Peyer's patch (tissue), 4 donors: ENCODE data around the gene CCK. TPM values are rescaled to one million over a fixed set of nuclear protein-coding genes. Genes with fewer than 3 reads are reported as not detected.

Source experiments
- DNase-seq, 3 donors: peaks; one replicate each; pipeline ENCODE4 v3.0.0-alpha.2; 2017 to 2019
- H3K27ac ChIP-seq, 4 donors: fragments of 200-600 bp; sonication (generic); one replicate each; pipeline ENCODE4 v1.5.1; 2016 to 2019
- H3K27me3 ChIP-seq, 2 donors: fragments of 200-600 bp; sonication (generic); one replicate each; pipeline ENCODE4 v1.5.1; 2019
- H3K36me3 ChIP-seq, 3 donors: fragments of 200-600 bp; sonication (generic); one replicate each; pipeline ENCODE4 v1.5.1; 2016 to 2019
- H3K4me1 ChIP-seq, 4 donors: fragments of 200-600 bp; sonication (generic); one replicate each; pipeline ENCODE4 v1.5.1; 2016 to 2019
- H3K4me3 ChIP-seq, 4 donors: fragments of 200-600 bp; sonication (generic); 1 replicate in 3 of 4; 2 replicates in 1 of 4; pipeline ENCODE4 v1.5.1; 2016 to 2019; ENCODE audit warnings: mild to moderate bottlenecking in 1 of 4
- H3K9me3 ChIP-seq, 4 donors: fragments of 200-600 bp; sonication (generic); one replicate each; pipeline ENCODE4 v1.5.1; 2016 to 2019; ENCODE audit warnings: mild to moderate bottlenecking in 1 of 4
- POLR2A ChIP-seq, 2 donors: fragments of 450-650 bp; IDR thresholded peaks; one replicate each; pipeline ENCODE4 v1.5.1; 2017; ENCODE audit warnings: antibody characterized with exemption in 2 of 2, mild to moderate bottlenecking in 2 of 2, moderate library complexity in 2 of 2
- total RNA-seq, 4 donors: library from RNA; depleted of rRNA; stranded (reverse); fragments of >200 nt; gene quantifications; one replicate each; pipeline ENCODE4 v1.1.0, GENCODE V29; 2016
- TF ChIP-seq, protein P1 (sequence below), 6 experiments: fragments of 450-650 bp in 4 of 6; fragments of 200-600 bp in 2 of 6; sonication (generic) in 1 of 6; IDR thresholded peaks; one replicate each; pipeline ENCODE4 v1.5.1; 2017 to 2019; ENCODE audit warnings: antibody characterized with exemption in 6 of 6, mild to moderate bottlenecking in 3 of 6, moderate library complexity in 1 of 6

The CCK gene
- total RNA-seq, 4 donors from 2014 or later: 3.5 TPM; not detected in 3

DNA sequence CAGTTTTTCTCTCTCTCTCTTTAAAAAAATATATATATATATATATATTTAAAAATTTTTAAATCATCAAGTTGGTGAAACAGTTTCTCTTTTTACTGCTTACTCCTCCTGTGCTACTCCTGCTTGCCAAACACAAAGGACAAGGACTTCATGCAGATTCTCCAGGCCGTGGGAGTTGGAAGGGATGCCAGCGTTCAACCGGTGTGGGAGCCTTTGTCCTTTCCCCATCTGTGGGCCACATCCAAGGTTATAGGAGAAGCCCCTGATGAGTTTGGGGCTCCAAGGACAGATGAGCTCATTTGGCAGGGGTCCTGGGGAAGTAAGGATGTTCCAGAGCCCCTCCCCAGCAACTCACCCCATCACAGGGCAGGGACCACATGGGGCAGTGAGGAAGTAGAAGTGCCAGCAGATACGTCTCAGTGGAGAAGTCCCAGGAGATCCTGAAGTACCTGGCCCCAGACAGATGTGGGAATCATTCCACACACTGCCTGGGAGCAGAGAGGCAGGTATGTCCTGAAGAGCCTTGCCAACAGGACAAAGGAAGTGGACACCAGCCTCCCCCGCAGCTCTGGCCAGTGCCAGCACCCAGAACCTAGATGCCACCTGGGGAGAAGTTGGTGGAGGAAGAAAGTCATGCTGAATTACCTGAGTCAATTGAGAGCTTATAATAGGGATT is 36.6 kb downstream of the CCK start:
- Histone ChIP-seq H3K27me3 (no peaks in the 10 kb centered on the region), H3K36me3 (peaks cover 0 to 13% (median 0%) of the 10 kb centered on the region in 3 donors), H3K4me3 (no peak overlapping the region), H3K9me3 (no peaks in the 10 kb centered on the region), H3K27ac (no peak overlapping the region), H3K4me1 (peaks cover 0 to 4% (median 0%) of the 10 kb centered on the region in 4 donors)
- DNase-seq: no peak
- no peak for TF ChIP-seq POLR2A (IDR thresholded peaks at IDR 0.05)
- TF ChIP-seq, protein P1, sequence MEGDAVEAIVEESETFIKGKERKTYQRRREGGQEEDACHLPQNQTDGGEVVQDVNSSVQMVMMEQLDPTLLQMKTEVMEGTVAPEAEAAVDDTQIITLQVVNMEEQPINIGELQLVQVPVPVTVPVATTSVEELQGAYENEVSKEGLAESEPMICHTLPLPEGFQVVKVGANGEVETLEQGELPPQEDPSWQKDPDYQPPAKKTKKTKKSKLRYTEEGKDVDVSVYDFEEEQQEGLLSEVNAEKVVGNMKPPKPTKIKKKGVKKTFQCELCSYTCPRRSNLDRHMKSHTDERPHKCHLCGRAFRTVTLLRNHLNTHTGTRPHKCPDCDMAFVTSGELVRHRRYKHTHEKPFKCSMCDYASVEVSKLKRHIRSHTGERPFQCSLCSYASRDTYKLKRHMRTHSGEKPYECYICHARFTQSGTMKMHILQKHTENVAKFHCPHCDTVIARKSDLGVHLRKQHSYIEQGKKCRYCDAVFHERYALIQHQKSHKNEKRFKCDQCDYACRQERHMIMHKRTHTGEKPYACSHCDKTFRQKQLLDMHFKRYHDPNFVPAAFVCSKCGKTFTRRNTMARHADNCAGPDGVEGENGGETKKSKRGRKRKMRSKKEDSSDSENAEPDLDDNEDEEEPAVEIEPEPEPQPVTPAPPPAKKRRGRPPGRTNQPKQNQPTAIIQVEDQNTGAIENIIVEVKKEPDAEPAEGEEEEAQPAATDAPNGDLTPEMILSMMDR (IDR thresholded peaks at IDR 0.05): no peak

DNA sequence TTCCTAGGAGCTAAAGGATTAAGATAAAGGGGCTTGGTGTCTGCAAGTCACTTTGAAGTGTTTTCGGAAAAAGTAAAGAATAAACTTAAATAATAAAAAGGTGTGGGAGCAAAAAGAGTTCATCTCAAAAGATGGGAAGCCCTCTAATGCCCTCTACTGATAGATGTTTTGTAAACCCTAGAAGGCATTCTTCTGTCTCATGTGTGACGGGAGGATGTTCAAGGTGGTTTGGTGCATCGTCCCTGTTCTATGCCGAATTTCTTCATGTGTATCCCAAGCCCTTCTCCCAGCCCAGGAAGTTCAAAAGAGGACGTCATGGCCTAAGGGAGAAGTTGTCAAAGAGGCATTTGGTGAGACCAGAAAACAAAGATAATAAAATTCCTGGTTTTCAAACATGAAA is 37.2 kb downstream of the CCK start:
- Histone ChIP-seq H3K4me3 (no peak overlapping the region), H3K9me3 (no peaks in the 10 kb centered on the region), H3K27ac (no peak overlapping the region), H3K36me3 (peaks cover 0 to 20% (median 0%) of the 10 kb centered on the region in 3 donors), H3K4me1 (peaks cover 0 to 4% (median 0%) of the 10 kb centered on the region in 4 donors), H3K27me3 (no peaks in the 10 kb centered on the region)
- DNase-seq: no peak
- TF ChIP-seq, protein P1 (IDR thresholded peaks at IDR 0.05): peak in 2 of 6 experiments; percentile 4 to 6
- no peak for TF ChIP-seq POLR2A (IDR thresholded peaks at IDR 0.05)

DNA sequence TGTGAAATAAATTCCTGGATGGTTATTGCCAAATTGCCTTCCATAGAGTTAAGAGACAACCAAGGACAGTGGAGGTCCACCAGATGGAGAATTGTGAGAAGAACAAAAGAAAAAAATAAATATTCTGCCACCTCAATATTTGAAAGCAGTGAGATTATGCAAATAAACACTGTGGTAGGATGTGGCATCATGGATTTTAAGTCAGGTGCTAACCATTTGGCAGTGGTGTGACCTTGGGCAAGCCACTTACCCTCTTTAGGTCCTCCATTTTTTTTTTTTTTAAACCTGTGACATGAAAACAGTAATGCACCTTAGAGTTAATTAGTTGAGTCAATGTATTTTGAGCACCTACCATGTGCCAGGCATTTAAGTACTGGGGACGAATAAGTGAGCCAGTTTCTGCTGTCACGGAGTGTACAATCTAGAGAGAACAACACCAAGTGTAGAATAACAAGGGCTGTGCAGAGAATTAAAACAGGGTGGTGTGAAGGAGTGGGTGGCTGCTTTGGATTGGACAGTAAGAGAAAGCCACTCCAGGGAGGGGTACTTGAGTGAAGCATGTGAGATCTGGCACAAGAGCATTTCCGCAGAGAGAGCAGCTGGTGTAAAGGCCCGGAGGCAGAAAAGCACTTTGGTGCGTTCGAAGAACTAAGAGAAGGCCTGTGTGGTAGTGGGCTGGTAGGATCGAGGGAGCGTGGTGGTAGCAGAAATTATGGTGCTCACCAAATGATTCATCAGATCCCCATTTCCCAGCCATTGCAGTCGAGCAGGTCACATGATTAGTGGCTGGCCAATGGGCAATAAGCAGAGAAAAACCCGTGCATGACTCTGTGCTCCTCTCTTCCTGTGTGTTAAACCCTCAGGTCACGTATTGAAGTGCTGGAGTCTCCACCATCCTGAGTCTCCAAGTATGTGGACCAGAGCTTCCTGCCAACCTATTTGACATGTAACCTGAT is 39.2 kb downstream of the CCK start:
- no peak overlapping the region for H3K27ac ChIP-seq
- no peak overlapping the region for H3K4me3 ChIP-seq
- peaks cover 0 to 40% (median 0%) of the 10 kb centered on the region in 3 donors for H3K36me3 ChIP-seq
- no peaks in the 10 kb centered on the region for H3K27me3 ChIP-seq
- peaks cover 0 to 4% (median 0%) of the 10 kb centered on the region in 4 donors for H3K4me1 ChIP-seq
- TF ChIP-seq POLR2A (IDR thresholded peaks at IDR 0.05): no peak
- TF ChIP-seq, protein P1 (IDR thresholded peaks at IDR 0.05): no peak
- no peaks in the 10 kb centered on the region for H3K9me3 ChIP-seq
- DNase-seq: no peak

DNA sequence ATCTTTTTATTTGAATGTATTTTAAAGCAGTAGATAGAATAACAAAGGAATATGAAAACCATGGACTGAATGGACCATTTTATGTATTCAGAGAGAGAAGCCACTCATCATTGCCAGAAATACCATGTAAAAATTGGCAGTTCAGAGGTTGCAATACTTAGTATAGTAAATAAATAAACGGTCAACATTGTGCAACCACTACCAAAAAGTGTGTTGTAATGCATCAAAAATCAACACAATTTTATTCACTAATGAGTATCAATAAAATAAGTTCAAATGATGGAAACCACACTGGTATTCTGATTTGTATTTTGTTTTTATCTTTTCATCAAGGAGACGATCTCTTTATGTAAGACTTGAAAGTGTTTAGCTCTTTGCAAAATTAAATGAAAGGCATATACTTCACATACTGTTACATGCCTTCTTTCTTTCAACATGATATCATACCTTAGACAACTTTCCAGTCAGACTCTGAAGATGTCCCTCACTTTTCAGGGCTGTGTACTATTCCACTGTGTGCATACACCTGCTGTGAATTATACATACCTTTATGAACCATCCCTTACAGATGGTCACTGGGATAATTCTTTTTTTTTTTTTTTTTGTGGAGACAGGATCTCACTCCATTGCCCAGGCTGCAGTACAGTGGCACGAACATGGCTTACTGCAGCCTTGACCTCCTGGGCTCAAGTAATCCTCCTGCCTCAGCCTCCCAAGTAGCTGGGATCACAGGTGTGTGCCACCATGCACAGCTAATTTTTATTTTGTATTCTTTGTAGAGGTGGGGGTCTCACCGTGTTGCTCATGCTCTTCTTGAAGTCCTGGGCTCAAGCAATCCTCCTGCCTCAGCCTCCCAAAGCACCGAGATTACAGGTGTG is 40.3 kb downstream of the CCK start:
- peaks cover 0 to 4% (median 0%) of the 10 kb centered on the region in 4 donors for H3K4me1 ChIP-seq
- H3K36me3 ChIP-seq: peaks cover 0 to 48% (median 0%) of the 10 kb centered on the region in 3 donors
- TF ChIP-seq, protein P1 (IDR thresholded peaks at IDR 0.05): no peak
- TF ChIP-seq POLR2A (IDR thresholded peaks at IDR 0.05): no peak
- DNase-seq: no peak
- no peak overlapping the region for H3K4me3 ChIP-seq
- no peaks in the 10 kb centered on the region for H3K9me3 ChIP-seq
- H3K27me3 ChIP-seq: no peaks in the 10 kb centered on the region
- no peak overlapping the region for H3K27ac ChIP-seq
